HG03439 (cell line): ENCODE results near the gene DCAF4.
"Not testable (repeated sequence)": the region's sequence is repeated elsewhere in the genome, so short reads cannot be mapped to it uniquely, and the experiment has no call there.

ENCODE experiments used
- ATAC-seq: cut with Tn5 transposase; IDR thresholded peaks from one replicate; pipeline ENCODE4 v1.9.1; 2021; ENCODE audit warnings: mild to moderate bottlenecking, moderate library complexity; ENCODE audit not compliant: unreplicated experiment

DCAF4 gene

GRCh38 chr14:72929316-72930080 is 3.2 kb downstream of the DCAF4 start:
- ATAC-seq = no peak

- no peak for ATAC-seq
Measured at GRCh38 chr14:72932893-72933292, 6.6 kb downstream of the DCAF4 start.

DNA sequence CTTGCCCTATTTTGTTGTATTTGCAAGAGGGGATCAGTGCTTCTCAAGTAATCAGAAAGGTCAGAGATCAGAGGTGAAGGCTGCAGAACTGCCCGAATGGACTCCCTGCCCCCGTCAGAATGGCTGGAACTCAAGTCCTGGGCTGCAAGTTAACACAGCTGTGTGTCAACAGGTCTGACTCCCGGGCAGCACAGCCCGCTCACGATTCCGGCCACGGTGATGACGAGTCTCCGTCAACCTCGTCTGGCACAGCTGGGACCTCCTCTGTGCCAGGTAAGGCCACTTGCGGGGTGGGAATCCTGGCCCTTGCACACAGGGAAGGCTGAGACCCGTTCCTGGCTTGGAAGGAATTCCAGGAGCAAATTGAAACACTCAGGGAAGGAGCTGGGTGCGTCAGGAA is 13.4 kb downstream of the DCAF4 start:
- no peak for ATAC-seq

DNA sequence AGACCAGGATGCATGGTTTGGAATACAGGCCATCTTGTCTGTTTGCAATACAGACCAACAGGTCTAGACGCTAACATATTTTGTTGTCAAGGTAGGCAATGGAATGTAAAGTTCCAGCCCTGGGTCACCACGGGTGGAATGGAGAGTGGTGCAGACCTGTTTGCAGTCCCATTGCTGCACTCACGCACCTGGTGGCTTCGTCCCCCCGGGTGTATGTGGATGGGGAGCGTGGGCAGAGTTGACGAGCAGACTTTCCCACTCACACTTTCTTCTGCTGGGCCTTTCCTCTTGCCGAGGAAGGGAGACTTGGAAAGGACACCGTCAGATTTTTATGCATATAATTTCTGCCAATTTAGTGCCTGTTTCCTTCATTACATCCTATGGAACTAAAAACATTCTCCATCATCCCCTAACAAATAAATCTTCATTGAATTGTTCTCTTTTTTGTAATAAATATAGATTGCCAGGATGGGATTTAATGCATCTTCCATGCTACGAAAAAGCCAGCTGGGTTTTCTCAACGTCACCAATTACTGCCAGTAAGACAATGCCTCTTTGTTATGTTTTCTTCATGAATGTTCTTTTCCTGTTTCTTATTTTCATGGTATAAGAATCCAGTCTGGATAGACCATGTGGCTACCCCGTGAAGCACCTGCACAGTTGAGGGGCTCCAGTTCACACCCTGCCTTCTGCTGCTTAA is 15.2 kb downstream of the DCAF4 start:
- no peak for ATAC-seq

GRCh38 chr14:72942934-72943333 is 16.7 kb downstream of the DCAF4 start:
- ATAC-seq = no peak

DNA sequence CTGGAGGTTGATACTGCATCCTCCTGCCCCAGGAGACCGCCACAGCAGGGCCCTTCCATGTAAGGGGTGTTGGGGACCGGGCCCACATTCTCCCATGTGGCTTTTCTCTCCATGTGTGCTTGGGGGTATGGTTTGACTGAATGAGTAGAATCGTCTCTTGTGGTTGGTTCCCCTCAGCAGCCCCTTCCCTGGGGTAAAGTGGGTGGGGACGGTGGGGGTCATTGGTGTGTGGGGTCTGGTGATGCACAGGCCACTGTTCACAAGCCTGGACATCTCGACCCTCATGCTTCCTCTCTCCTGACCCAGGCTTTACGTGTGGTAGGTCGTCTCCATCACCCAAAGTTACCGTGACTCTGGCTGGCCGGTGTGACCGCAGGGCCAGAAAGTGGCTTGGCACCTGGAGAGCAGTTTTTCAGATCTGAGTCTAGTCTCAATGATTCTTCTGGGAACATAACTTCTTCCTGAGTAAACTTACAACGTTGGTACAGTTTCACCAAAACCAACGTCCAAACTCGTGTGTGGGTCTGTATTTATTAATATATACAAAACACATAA is 17.7 kb downstream of the DCAF4 start:
- no peak for ATAC-seq

DNA sequence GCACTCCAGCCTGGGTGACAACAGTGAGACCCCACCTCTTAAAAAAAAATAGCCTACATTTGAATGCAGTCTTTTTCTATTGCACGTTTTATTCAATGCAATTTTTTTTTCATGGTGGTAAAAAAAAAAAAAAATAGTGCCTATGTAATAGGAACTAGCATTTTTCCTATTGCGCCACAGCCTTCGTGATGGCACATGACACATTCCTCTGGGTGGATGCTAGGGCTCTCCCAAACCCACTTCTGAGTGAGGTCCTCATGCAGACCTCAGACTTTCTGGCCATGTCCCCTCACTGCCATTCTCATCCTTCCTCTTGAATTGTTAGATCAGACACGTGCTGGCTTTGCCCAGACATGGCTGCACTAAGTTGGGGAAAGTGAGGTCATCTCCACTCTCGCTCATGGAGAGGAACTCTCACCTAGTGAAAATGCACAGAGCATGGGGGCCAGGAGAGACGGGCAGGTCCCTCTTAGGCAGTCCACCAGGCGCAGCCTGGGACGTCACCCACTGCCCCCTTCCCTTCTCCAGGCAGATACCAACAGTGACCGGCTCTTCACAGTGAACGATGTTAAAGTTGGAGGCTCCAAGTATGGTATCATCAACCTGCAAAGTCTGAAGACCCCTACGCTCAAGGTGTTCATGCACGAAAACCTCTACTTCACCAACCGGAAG is 19.2 kb downstream of the DCAF4 start:
- no peak for ATAC-seq

DNA sequence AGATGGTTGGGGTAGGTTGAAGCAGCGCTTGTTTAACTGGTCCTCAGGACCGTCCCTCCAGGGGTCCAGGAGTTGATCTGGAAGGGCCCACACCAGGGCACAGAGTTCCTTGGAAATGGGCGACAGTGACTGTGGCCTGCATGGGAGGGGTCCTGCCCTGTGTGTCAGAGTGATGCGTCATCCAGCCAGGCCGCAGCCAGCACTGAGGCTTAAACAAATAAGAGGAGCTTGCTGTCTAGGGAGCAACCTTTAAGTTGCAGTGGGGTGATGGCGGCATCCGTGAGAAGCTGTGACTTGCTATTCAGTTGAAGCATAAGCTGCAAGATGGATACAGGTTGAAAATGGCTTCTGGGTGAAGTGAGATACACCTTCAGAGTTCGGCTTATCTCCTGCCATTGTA is 20.2 kb downstream of the DCAF4 start:
- ATAC-seq = no peak

DNA sequence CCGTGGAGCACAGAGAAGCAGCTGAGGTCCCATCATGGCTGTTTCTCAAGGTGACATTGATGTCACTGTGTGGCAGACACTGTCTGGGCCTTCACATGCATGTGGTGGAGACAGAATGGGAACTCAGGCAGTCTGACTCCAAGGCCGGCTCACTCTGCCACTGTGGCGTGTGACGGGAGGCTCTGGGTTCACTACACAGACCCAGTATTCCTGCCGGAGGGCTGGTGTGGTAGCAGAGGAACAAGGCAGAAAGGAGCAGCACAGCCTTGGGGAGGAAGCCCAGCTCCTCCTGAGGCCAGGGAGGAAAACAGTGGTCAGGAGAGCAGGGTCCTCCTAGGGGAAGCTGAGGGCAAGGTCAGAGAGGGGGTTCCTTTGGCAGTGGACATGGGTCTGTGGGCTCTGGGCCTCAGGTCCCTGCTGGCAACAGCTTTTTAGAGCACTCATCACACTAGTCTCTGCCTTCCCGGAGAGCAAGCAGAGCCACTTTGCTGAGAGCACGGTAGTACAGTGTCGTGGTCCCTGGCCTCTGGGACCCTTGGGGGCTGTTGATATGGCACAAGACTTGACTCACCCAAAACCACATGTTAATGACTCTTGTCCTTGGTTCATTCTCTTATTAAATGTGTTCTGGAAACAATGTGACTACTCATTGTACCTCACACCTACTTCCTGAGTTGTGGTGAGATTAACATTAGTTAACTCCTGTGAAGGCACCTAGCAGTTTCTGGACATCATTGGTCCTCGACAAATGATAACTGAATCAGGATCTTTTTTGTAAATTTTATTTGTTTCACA is 21.3 kb downstream of the DCAF4 start:
- no peak for ATAC-seq

DNA sequence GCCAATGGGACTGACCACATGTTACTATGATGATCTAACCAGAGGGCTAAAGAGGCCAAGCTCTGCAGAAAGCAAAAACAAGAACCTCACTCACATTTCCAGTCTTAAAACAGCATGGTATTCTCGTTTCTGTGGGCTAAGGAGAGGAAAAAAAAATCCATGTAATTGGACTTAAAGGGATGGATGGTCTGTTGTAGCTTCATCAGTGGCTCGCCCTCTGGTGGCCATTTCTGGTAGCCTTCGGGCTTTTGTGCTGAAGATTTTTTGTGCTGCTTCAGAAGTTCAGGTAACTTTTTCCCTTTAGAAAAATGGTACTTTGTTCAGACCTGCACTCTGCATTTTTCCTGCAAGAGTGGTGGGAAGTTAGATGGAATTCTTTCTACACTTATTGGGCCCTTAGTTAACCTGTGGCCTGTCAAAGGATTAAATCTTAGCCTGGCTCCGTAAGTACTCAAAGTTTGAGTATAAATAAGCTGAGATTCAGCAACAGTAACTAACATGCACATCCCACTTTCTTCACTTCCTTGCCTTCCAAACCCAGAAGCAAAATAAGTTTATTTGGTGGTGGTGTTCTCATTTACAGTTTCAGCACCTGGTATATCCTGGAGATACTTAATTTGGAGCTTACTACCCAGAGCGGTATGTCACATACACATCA is 22.3 kb downstream of the DCAF4 start:
- ATAC-seq = no peak

DNA sequence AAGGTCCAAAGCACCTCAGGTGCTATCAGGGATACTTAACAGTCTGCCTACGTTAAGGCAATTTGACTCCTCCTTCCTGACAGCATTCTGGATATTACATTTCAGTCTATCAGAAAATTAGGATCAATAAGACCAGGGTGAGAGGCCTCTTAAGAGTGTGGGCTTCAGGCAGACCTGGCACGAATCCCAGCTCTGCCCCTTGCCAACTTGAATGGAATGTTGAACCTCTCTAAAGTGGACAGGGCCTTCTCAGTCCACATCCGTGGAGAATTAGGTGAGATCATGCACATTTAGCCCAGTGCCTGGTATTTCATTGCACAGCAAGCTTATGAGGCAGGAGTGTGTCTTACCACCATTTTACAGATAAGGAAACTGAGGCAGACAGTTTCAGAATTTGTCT is 25.9 kb downstream of the DCAF4 start:
- ATAC-seq = no peak

- not testable (repeated sequence) for ATAC-seq
Measured at GRCh38 chr14:72956741-72957140, 30.5 kb downstream of the DCAF4 start.

DNA sequence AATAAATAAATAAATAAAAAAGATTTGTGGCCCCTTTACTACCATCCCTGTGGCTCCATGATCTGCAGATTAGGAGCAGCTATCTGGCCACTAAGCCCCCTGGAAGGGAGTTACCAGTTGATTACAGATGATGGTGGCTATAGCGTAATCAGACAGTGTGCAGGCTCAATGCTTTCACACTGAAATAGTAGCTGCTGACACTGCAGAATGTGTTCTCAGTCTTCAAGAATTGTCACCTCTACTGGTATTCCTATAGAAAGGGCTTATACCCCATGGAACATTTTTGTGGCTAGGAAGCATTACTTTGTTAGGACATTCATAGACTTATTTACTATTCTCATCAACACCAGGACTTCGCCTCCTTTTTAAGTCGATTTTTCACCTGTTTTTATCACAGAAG is 30.9 kb downstream of the DCAF4 start:
- no peak for ATAC-seq

- ATAC-seq = no peak
Measured at GRCh38 chr14:72958548-72958947, 32.3 kb downstream of the DCAF4 start.

- ATAC-seq = not testable (repeated sequence)
Measured at GRCh38 chr14:72961016-72961415, 34.8 kb downstream of the DCAF4 start.

DNA sequence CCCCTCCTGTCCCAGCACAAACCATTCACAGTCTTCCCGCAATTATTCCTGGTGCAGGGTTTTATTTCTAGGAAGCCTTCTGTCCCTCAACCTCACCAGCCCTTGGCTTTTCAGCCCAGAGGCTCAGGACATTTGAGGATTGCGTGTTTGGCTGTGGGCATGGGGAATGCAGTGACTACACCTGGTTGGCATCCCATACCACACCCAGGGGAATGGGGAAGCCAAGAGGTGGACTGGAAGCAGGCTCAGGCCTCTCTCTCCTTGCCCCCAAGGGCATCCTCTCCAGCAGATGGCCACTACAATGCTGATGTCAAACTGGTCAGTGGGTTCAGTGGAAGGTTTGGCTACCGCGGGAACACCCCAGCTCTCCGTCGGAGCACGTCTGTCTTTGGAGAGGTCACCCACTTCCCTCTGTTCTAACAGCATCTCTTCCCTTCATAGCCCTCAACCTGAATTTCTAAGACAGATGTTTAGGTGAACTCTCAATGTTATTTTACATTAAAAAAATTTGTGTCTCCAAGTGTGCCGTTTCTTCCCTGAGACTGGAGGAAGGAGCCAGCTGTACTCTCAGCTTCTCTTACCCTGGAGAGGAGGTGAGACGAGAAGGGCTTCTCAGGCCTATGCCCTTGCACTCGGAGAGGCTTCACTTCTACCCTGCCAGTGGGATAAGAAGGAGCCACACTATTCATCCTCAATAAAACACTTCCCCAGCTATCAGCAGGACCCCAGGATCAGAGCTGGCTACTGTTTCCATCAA is 35.5 kb downstream of the DCAF4 start:
- no peak for ATAC-seq

- not testable (repeated sequence) for ATAC-seq
Measured at GRCh38 chr14:72962336-72962754, 36.1 kb downstream of the DCAF4 start.

DNA sequence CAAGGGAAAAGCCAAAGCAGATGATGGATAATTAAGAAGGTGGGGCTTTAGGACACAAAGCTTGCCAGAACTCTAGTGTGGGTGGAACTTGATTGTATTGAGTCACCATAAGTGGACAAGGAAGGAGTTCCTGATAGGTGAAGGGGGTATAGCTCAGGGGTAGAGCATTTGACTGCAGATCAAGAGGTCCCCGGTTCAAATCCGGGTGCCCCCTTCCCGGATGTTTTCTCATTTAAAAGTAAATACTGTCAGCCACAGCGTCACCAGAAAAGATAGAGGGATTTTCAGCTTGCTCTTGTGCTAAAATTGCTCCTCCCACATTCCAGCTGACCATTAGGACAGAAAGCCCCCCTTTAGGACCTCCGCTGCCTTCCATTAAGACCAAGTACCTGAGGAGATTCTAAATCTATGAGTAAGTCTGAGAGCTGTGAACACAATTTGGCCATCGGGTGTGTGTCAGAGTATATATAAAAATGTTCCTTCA is 36.6 kb downstream of the DCAF4 start:
- ATAC-seq = no peak

DNA sequence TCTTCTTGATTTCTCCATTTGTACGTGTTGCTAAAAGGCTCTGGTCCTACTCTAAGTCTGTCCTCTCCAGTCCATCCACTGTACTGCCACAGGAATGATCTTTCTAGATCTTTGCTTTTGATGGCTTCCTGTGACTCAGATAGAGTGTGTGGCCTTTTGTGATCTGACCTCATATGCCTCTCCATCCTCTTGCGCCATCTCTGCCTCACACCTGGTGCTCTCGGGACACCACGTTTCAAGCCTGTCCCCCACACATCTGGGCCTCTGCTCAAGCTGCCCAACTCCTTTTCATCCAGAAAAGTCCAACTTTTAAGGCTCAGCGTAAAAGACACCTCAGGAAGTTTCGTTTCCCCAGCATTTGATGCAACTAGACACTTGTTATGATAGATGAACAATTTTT is 39.0 kb downstream of the DCAF4 start:
- ATAC-seq = no peak
